IMR-90 (cell line): ENCODE measurements around the gene TMEM86B. TPM values are rescaled to one million over a fixed set of nuclear protein-coding genes. Genes with fewer than 3 reads are reported as not detected.
A peak's percentile ranks its signal among the peaks of the same experiment; 100 is the strongest.

Experiments
- ATAC-seq: fragments of 200-7000 bp; cut with Tn5 transposase; 2 replicates; pipeline ENCODE4 v1.9.1; 2020; ENCODE audit warnings: low read depth, mild to moderate bottlenecking, moderate library complexity
- BruUV-seq: library from RNA; stranded (reverse); fragments of 400-500 nt; replicated peaks from 2 replicates; lab custom pipeline; 2021; lab: Mats Ljungman, UMichigan
- CTCF ChIA-PET: fragments of 300-600 bp; formaldehyde crosslinking; extraction: SDS; loops from one replicate; lab custom pipeline; 2021; ENCODE audit warnings: antibody characterized with exemption; lab: Yijun Ruan, JAX
- POLR2A ChIA-PET: fragments of 300-600 bp; sonication (Branson Sonifier 250); formaldehyde crosslinking; loops from one replicate; lab custom pipeline; 2022; ENCODE audit warnings: antibody characterized with exemption; ENCODE audit not compliant: unreplicated experiment; lab: Charles Lee
- DNase-seq: peaks from one replicate; pipeline ENCODE4 v3.0.0; 2013
- H2AFZ ChIP-seq: replicated peaks from 2 replicates; pipeline ENCODE3; 2013; ENCODE audit warnings: low read length, mild to moderate bottlenecking; ENCODE audit not compliant: poor library complexity
- H2AK5ac ChIP-seq: 2 replicates; pipeline ENCODE4 v1.6.1; 2013; ENCODE audit warnings: low read depth, low read length, inconsistent platforms
- H2AK9ac ChIP-seq: replicated peaks from 2 replicates; pipeline ENCODE3; 2013; ENCODE audit warnings: mild to moderate bottlenecking, low read depth, low read length, moderate library complexity; ENCODE audit not compliant: poor library complexity
- H2BK120ac ChIP-seq: 2 replicates; pipeline ENCODE4 v1.6.1; 2013; ENCODE audit warnings: low read depth, low read length, inconsistent platforms
- H2BK15ac ChIP-seq: 3 replicates; pipeline ENCODE4 v1.6.1; 2013; ENCODE audit warnings: low read depth, low read length, inconsistent platforms
- H2BK20ac ChIP-seq: 2 replicates; pipeline ENCODE4 v1.6.1; 2013; ENCODE audit warnings: low read depth, mild to moderate bottlenecking, inconsistent platforms, low read length, moderate library complexity
- H2BK5ac ChIP-seq: 2 replicates; pipeline ENCODE4 v1.6.1; 2013; ENCODE audit warnings: mild to moderate bottlenecking, low read depth, low read length, inconsistent platforms; ENCODE audit not compliant: poor library complexity, severe bottlenecking
- H3K14ac ChIP-seq: replicated peaks from 2 replicates; pipeline ENCODE4 v1.6.1; 2013; ENCODE audit warnings: low read depth, low read length, inconsistent platforms
- H3K18ac ChIP-seq: 2 replicates; pipeline ENCODE4 v1.6.1; 2013; ENCODE audit warnings: low read depth, low read length, control low read depth
- H3K23ac ChIP-seq: 2 replicates; pipeline ENCODE4 v1.6.1; 2013; ENCODE audit warnings: low read depth, low read length, inconsistent platforms
- H3K27ac ChIP-seq: 2 replicates; pipeline ENCODE4 v1.5.1; 2013; ENCODE audit warnings: mild to moderate bottlenecking, control low read depth, low read length; ENCODE audit not compliant: insufficient read depth
- H3K27me3 ChIP-seq: 2 replicates; pipeline ENCODE4 v1.6.1; 2013; ENCODE audit warnings: low read length; ENCODE audit not compliant: control insufficient read depth, insufficient read depth
- H3K36me3 ChIP-seq: 2 replicates; pipeline ENCODE4 v1.6.1; 2013; ENCODE audit warnings: low read length, mixed read lengths; ENCODE audit not compliant: control insufficient read depth, insufficient read depth
- H3K4ac ChIP-seq: 2 replicates; pipeline ENCODE4 v1.6.1; 2013; ENCODE audit warnings: low read depth, low read length, inconsistent platforms
- H3K4me1 ChIP-seq: 2 replicates; pipeline ENCODE4 v1.6.1; 2013; ENCODE audit warnings: low read length, mixed read lengths; ENCODE audit not compliant: control insufficient read depth, insufficient read depth
- H3K4me2 ChIP-seq: 2 replicates; pipeline ENCODE4 v1.6.1; 2013; ENCODE audit warnings: low read depth, mild to moderate bottlenecking, control low read depth, low read length, moderate library complexity
- H3K4me3 ChIP-seq: 2 replicates; pipeline ENCODE4 v1.5.1; 2013; ENCODE audit warnings: low read depth, mild to moderate bottlenecking, control low read depth, low read length, moderate library complexity; ENCODE audit not compliant: insufficient read depth
- H3K56ac ChIP-seq: 2 replicates; pipeline ENCODE4 v1.6.1; 2013; ENCODE audit warnings: low read length, inconsistent platforms; ENCODE audit not compliant: insufficient read depth; ENCODE audit errors: extremely low read depth
- H3K79me1 ChIP-seq, 2 experiments: 2 replicates each; pipeline ENCODE4 v1.6.1; 2013; ENCODE audit warnings: low read length in 2 of 2, inconsistent platforms in 1 of 2, low read depth in 1 of 2
- H3K9ac ChIP-seq: 2 replicates; pipeline ENCODE4 v1.6.1; 2013; ENCODE audit warnings: low read depth, low read length, control low read depth
- H3K9me1 ChIP-seq: 2 replicates; pipeline ENCODE4 v1.6.1; 2013; ENCODE audit warnings: low read length, inconsistent platforms; ENCODE audit not compliant: insufficient read depth
- H3K9me3 ChIP-seq: 2 replicates; pipeline ENCODE4 v1.6.1; 2013; ENCODE audit warnings: low read length; ENCODE audit not compliant: control insufficient read depth, insufficient read depth
- H4K20me1 ChIP-seq: 2 replicates; pipeline ENCODE4 v1.6.1; 2013; ENCODE audit warnings: low read length, inconsistent platforms; ENCODE audit not compliant: insufficient read depth
- H4K5ac ChIP-seq: 2 replicates; pipeline ENCODE4 v1.6.1; 2013; ENCODE audit warnings: mild to moderate bottlenecking, low read depth, low read length, control low read depth
- H4K8ac ChIP-seq, 2 experiments: 2 replicates each; pipeline ENCODE4 v1.6.1; 2013; ENCODE audit warnings: low read depth in 2 of 2, low read length in 2 of 2, control low read depth in 1 of 2, inconsistent platforms in 1 of 2
- H4K91ac ChIP-seq: 2 replicates; pipeline ENCODE4 v1.6.1; 2013; ENCODE audit warnings: low read depth, low read length, inconsistent platforms; ENCODE audit not compliant: insufficient read depth
- BHLHE40 ChIP-seq: fragments of 150-350 bp; IDR thresholded peaks from 2 replicates; pipeline ENCODE4 v1.6.1; 2016; ENCODE audit warnings: mild to moderate bottlenecking, low read depth, low read length
- MAZ ChIP-seq: IDR thresholded peaks from 2 replicates; pipeline ENCODE4 v1.6.1; 2012; ENCODE audit warnings: low read depth, mild to moderate bottlenecking, low read length, improper control_type of control experiment, moderate library complexity, borderline replicate concordance
- MXI1 ChIP-seq: IDR thresholded peaks from 2 replicates; pipeline ENCODE4 v1.6.1; 2012; ENCODE audit warnings: low read depth, mild to moderate bottlenecking, low read length, moderate library complexity, borderline replicate concordance
- RAD21 ChIP-seq: IDR thresholded peaks from 2 replicates; pipeline ENCODE4 v1.6.1; 2012; ENCODE audit warnings: low read length, improper control_type of control experiment
- RFX5 ChIP-seq: IDR thresholded peaks from 2 replicates; pipeline ENCODE4 v1.8.0; 2012; ENCODE audit warnings: low read depth, mild to moderate bottlenecking, low read length, moderate library complexity
- WGBS, 2 experiments: methylation state at CpG; one replicate each; pipeline versions ENCODE4 v1.1.5 to v1.1.7; 2013; ENCODE audit warnings: missing lambda C conversion rate in 2 of 2; ENCODE audit not compliant: insufficient read length in 1 of 2; ENCODE audit errors: extremely low coverage in 2 of 2; 5-methylcytosine and 5-hydroxymethylcytosine counted together
- dilution Hi-C: fragments of 300-500 bp; cut with HindIII; formaldehyde crosslinking; loops from one replicate; pipeline ENCODE4 v1.14.3; 2018; ENCODE audit warnings: low sequenced_read_pairs; ENCODE audit not compliant: unreplicated experiment
- in situ Hi-C: fragments of 300-500 bp; cut with MboI; formaldehyde crosslinking; loops from 3 replicates; pipeline ENCODE4 v1.14.3; 2019; ENCODE audit warnings: low sequenced_read_pairs, inconsistent platforms, mixed read lengths
- intact Hi-C: fragments of 100-400 bp; cut with micrococcal nuclease; formaldehyde crosslinking; loops from 2 replicates; pipeline ENCODE4 v1.10.0; 2022
- polyA plus RNA-seq, 3 experiments: library from polyadenylated mRNA; depleted of rRNA; stranded (reverse); fragments of >200 nt; gene quantifications; 2 replicates each; pipeline ENCODE4 v1.2.3, GENCODE V29; 2012; ENCODE audit warnings: low replicate concordance in 1 of 3
- total RNA-seq: library from RNA; depleted of rRNA; stranded (reverse); fragments of >200 nt; gene quantifications from 2 replicates; pipeline ENCODE4 v1.2.3, GENCODE V29; 2012

Gene TMEM86B
- total and polyA plus RNA-seq, 2 of the 4 experiments (the other 2 are of a cell fraction), result 0.18 to 2.4 TPM

- Histone ChIP-seq H4K20me1 (peaks cover 55% of the 10 kb centered on the region), H4K91ac (no peak overlapping the region), H2AFZ (peak overlapping the region; percentile 68), H3K4ac (peak overlapping the region; percentile 1), H3K9me3 (no peaks in the 10 kb centered on the region), H3K4me2 (peak overlapping the region; percentile 92), H2AK5ac (peak overlapping the region; percentile 33; the same call in 1 of the 2 replicates), H3K27ac (peak overlapping the region; percentile 69), H2AK9ac (peak overlapping the region; percentile 94), H3K79me1 (peaks cover 0 to 57% of the 10 kb centered on the region in 2 experiments; a peak in 2 of 4 replicates), H3K56ac (no peak overlapping the region), H3K4me3 (peak overlapping the region; percentile 68), H3K23ac (peak overlapping the region; percentile 71), H3K9me1 (peaks cover 21% of the 10 kb centered on the region), H3K27me3 (no peaks in the 10 kb centered on the region), H2BK20ac (no peak overlapping the region), H3K9ac (peak overlapping the region; percentile 68), H4K8ac (no peak overlapping the region; a peak in 2 of 4 replicates), H4K5ac (no peak overlapping the region), H2BK15ac (no peak overlapping the region), H2BK5ac (no peak overlapping the region), H2BK120ac (no peak overlapping the region), H3K14ac (0 out of 2 replicates have a peak overlapping the region, but pooled peaks have one; percentile 33), H3K18ac (no peak overlapping the region), H3K36me3 (peaks cover 1% of the 10 kb centered on the region; the same call in 1 of the 2 replicates), H3K4me1 (peaks cover 16% of the 10 kb centered on the region)
- no TSS peak for BruUV-seq
- DNase-seq (peak; percentile 32), ATAC-seq (no peak)
- dilution Hi-C loops, result no loop called here
- 3% methylated on average over 30 of the region's 51 CpGs; no CpG with 5 or more reads in 1 of the 2 experiments for WGBS, 2 experiments
- ChIA-PET CTCF (no interaction called here), POLR2A (interaction anchor here (0.6 to 1.5 kb wide), 3 partner anchors 12 to 1002 kb away, joined by 3 to 5 read pairs (median 4); partner anchors contain the start of gene HSPBP1)
- intact Hi-C loops, result loop anchor here (2.0 kb wide), 1 partner anchor 161 kb away; no protein-coding TSS in a partner anchor
- peak; percentile 23; the same call in 1 of the 2 replicates for TF ChIP-seq MAZ
- TF ChIP-seq RAD21, result no peak
- peak; percentile 88 for TF ChIP-seq BHLHE40
- peak; percentile 97 for TF ChIP-seq MXI1
- TF ChIP-seq RFX5, result no peak
- in situ Hi-C loops, result loop anchor here (5.0 kb wide), 1 partner anchor 35 kb away; no protein-coding TSS in a partner anchor
These were observed 29.2 kb upstream of the TMEM86B start for GRCh38 chr19:55257461-55258420.
